ENCODE measurements around the gene TTLL8.

The TTLL8 gene

GRCh38 chr22:50016308-50016987 lies 41.6 kb downstream of the TTLL8 start:
- DNase-seq = no peak

GRCh38 chr22:50015451-50016307 lies 42.4 kb downstream of the TTLL8 start:
- no peak for DNase-seq

GRCh38 chr22:50014655-50015401 lies 43.3 kb downstream of the TTLL8 start:
- DNase-seq = no peak

DNA sequence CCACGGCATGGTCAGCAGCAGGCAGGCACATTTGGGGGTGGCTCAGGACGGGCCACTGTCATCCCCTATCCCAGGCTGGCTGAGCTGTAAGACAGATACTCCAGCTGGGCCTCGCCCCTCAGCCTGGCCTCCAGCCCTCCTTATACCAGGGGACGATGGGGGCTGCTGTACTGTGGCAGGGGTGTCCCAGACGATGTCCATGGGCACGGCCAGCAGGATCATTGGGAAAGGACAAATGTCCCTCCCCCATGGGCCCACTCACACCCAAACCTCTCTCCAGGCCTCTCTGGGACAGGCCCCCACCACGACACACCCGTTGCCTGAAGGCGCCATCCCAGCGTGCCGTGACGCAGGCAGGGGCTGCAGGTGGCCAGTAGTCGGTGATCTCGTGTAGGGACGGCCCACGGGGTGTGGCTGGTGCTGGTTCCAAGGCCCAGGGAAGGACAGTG lies 44.0 kb downstream of the TTLL8 start:
- no peak for DNase-seq

DNA sequence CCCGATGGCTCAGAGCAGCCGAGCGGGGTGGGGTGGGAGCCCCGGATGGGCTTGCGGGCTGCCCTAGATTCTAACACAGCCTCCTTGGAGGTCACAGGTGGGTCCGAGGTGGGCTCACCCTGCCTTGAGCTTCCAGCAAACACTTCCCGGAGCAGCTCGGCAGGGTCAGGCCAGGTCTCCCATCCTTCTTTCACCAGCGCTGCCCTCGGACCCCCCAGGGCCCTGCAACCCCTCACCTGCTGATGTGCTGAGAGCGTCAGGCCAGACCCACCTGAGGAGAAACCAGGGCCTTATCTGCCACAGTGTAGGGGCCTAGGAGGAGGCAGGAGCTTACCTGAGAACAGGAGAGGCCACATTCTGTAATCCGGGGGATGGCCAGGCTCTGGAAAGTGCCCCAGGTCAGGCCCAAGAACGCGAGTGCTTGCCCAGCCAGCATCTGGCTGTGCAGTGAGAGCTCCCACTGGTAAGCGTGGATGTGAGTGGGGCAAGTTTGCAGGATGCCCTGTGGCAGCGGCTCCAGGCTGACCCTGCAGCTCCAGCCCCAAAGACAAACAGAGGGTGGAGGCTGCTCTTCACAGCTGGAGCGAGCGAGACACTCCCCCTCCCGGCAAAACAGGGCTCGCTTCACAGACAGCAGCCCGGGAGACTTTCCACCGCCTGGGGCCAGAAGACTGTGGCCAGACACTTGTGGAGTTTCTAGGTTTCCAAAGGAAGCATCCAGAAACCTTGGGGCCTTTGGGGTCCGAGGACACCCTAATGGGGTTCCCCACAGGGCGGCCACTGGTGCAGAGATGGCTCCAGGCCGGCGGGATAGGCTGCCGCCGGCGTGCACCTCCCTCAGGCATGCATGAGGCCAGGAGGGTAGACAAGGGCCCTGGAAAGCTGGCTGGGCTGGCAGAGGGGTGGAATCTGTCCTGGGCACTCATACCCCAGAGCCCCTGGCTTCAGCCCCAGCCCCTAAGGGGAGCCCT lies 45.6 kb downstream of the TTLL8 start, which contains the start of gene IL17REL:
IL17REL (minus strand) TSS at position 555 of the 971 bp plus-strand sequence; CDS start at position 436, 119 bp downstream.
- peak; percentile 4 for DNase-seq

DNA sequence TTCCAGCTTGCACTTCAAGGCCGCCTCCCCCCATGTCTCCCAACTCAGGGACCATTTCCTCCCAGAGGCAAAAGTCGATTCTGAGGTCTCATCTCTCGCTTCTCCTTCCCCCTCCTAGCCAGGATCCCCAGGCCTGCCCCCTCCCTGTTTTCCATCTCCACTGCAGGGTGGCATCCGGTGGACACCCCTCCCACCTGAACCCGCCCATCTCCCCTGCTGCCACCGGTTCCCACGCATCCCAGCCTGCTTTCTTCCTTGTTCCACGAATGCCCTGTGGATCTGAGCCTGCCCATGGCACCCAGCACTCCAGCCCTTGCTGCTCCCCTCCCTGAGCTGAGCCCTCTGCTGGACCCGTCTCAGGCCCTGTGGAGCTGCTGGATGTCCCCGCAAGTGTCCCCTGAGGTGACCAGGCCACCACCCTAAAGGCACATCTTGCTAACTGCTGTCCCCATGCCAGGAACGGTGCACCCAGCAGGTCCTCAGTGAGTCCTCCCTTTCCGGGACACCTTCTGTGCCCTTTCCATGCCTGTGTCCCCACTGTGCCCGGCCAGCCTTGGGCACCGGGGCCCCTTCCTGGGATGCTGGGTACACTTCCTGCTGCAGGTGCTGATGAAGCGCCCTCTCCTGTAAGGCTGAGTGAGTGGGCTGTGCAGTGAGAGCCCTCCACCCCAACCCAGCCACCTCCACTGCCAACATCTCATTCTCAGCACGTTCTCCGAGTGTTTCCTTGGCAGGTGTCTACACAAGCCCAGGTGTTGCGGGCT lies 46.5 kb downstream of the TTLL8 start:
- DNase-seq = no peak

- no peak for DNase-seq
These were observed 47.2 kb downstream of the TTLL8 start for GRCh38 chr22:50010676-50011446.

- DNase-seq = no peak
These were observed 48.1 kb downstream of the TTLL8 start for GRCh38 chr22:50009765-50010675.

- no peak for DNase-seq
These were observed 48.8 kb downstream of the TTLL8 start for GRCh38 chr22:50009251-50009650.

GRCh38 chr22:50008151-50009040 lies 49.7 kb downstream of the TTLL8 start:
- DNase-seq = no peak

- DNase-seq = no peak
These were observed 51.0 kb downstream of the TTLL8 start for GRCh38 chr22:50007057-50007511.

- no peak for DNase-seq
These were observed 53.2 kb downstream of the TTLL8 start for GRCh38 chr22:50004918-50005317.

- DNase-seq = no peak
These were observed 55.3 kb downstream of the TTLL8 start for GRCh38 chr22:50002791-50003190.

DNA sequence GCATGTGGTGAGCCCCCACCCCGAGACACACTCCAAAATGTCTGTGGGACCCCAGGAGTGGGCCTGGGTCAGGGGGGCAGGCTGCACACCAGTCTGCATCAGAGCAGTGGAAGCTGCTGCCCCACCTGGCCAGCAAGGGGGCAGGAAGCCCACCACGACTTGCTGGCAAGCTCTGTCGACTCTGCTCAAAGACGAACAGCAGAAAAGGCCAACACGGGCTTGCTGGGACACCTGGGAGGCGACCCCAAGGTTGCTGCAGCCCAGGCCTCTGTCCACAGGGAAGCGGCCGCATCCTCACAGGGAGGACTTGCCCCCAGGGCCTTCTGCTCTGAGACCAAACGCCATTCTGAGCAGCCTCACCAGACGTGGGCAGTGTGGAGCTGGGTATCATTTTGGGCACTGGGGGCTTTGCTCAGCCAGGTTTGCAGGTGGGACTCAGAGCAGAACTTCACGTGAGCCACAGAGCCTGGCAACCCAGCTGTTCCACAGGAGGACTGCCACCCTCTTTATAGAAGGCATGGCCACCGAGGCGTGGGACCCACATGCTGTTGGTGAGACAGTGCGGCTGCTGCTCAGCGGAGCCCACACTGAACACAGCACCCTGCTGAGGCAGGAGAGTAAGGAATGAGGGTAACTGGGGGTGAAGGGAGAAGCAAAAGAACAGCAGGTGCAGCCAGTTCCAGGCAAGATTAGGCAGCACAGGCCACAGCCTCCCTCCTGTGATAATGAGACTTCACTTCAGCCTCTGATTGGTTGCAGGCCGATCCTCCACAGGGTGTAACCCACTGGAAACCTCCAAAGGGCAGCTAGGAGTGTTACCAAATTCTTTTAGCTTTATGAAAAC lies 56.5 kb downstream of the TTLL8 start:
- DNase-seq = no peak

DNA sequence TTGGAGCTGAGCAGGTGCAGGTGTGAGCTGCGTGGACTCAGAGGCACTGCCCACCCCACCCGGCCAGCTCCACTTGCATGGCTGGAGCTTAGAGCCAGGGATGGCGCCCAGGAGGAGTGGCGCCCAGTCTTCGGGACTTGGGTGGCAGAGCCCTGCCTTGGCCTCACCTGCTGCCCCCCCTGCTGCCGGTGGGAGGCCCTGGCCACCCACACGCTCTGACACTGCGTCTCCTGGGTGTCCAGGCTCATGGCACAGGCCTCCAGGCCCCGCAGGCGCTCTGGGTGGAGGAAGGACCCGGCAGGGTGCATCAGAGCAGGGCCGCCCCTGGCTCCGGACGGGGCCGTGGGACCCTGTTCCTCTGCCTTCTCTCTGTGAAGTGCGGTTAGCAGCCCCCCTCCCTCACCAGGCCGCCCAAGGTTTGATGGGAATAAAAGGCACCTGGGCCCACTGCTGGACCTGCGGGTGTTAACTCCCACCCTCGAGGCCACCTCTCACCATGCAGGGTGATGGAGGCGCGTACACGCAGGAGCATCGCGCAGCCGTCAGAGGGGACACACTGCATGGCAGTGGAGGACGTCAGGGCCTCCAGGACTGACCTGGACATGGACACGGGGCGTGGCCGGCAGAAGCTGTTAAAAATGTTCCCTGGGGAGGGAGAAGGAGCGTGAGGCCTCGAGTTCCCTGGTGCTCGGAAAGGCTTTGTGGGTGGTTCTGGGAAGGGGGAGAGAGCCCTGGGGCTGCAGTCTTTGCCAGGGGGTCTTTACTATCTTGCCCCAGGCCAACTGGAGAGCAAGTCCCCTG lies 57.3 kb downstream of the TTLL8 start:
- no peak for DNase-seq

GRCh38 chr22:49999946-50000586 lies 58.0 kb downstream of the TTLL8 start:
- DNase-seq = no peak
